A549 treated with CORT108297 at 1 μM for 4 hours (cell line): Measurements from ENCODE around the gene C17orf58. TPM values are rescaled to one million over a fixed set of nuclear protein-coding genes. Genes with fewer than 3 reads are reported as not detected.

Experiments used
- total RNA-seq: library from RNA; stranded (reverse); fragments of 200-300 nt; extraction: Qiagen RNA extraction; gene quantifications from 5 replicates; pipeline ENCODE4 v1.2.3, GENCODE V29; 2022

C17orf58 gene
- 17.9 to 19.8 TPM (median 18.8 TPM) in 5 replicates for total RNA-seq

GRCh38 chr17:67996301-67997171, at the start of gene C17orf58:
TSS of gene C17orf58 (minus strand) at chr17:67996469. CDS start at chr17:67996198, 271 bp downstream.

GRCh38 chr17:68035523-68036303, 39.4 kb upstream of the C17orf58 start, which contains the start of gene KPNA2:
TSS of gene KPNA2 (plus strand) at chr17:68035735. CDS start at chr17:68037133, 1,398 bp downstream.

Other genes starting within 250 kb of the C17orf58 start
- 35.9 to 38.2 TPM (median 36.7 TPM) in 5 replicates for gene BPTF, start 171.0 kb downstream of the C17orf58 start, total RNA-seq
- gene KPNA2, start 39.3 kb upstream of the C17orf58 start, total RNA-seq, result 471 to 571 TPM (median 476 TPM) in 5 replicates